ENCODE data around the gene CPLX1.

DNA sequence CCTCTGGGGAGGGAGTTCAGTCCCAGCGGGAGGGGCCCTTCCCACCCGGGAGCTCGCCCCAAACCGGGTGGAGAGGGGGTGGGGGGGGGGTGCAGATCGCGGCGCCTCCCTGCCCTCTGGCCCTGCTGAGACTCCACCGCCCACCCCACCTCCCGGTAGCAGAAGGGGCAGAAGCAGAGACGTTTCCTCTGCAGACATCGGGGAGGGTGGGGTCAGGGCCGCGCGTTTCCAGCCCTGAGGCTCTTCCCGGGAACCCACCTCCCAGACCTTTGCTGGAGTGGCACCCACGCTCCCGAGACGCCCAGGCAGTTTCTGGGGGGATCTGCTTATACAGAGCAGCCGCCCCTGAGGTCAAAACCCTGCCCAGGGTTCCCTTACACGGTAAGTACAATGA is 30.2 kb downstream of the CPLX1 start:
- no peak for TF ChIP-seq EP300 (IDR thresholded peaks at IDR 0.05)
- no peak for TF ChIP-seq CTCF (IDR thresholded peaks at IDR 0.05)

Measured in gastroesophageal sphincter (tissue), 3 donors.